Activated CD8-positive, alpha-beta memory T cell treated with anti-CD3 and anti-CD28 coated beads, Interleukin-2, amount 50 U/mL, for 4 hours (primary cell): ENCODE data around the gene SYT1.

Experiments used
- DNase-seq: peaks from one replicate; pipeline ENCODE4 v3.0.0-alpha.2; 2020

SYT1 gene

GRCh38 chr12:78898416-78898815 lies 33.8 kb downstream of the SYT1 start:
- DNase-seq = no peak

- DNase-seq = no peak
Observed at GRCh38 chr12:78914859-78915331, 50.3 kb downstream of the SYT1 start.

GRCh38 chr12:78916845-78917480 lies 52.4 kb downstream of the SYT1 start:
- DNase-seq = no peak

GRCh38 chr12:78917513-78917912 lies 52.9 kb downstream of the SYT1 start:
- no peak for DNase-seq

GRCh38 chr12:78918268-78918667 lies 53.7 kb downstream of the SYT1 start:
- DNase-seq = no peak

- DNase-seq = no peak
Observed at GRCh38 chr12:78928200-78929074, 63.9 kb downstream of the SYT1 start.

GRCh38 chr12:78929075-78929418 lies 64.5 kb downstream of the SYT1 start:
- no peak for DNase-seq

- no peak for DNase-seq
Observed at GRCh38 chr12:78931466-78931990, 67.0 kb downstream of the SYT1 start.

- DNase-seq = no peak
Observed at GRCh38 chr12:78933014-78933413, 68.4 kb downstream of the SYT1 start.

GRCh38 chr12:78938341-78939084 lies 73.9 kb downstream of the SYT1 start:
- DNase-seq = no peak

GRCh38 chr12:78949532-78949931 lies 85.0 kb downstream of the SYT1 start:
- DNase-seq = no peak

- DNase-seq = no peak
Observed at GRCh38 chr12:78951803-78952551, 87.4 kb downstream of the SYT1 start.

GRCh38 chr12:78952552-78952929 lies 88.0 kb downstream of the SYT1 start:
- no peak for DNase-seq

- DNase-seq = no peak
Observed at GRCh38 chr12:78958941-78959340, 94.4 kb downstream of the SYT1 start.

GRCh38 chr12:78959556-78959955 lies 95.0 kb downstream of the SYT1 start:
- no peak for DNase-seq

- DNase-seq = no peak
Observed at GRCh38 chr12:78961171-78961570, 96.6 kb downstream of the SYT1 start.

GRCh38 chr12:78963439-78964227 lies 99.1 kb downstream of the SYT1 start:
- no peak for DNase-seq

- DNase-seq = no peak
Observed at GRCh38 chr12:78964521-78964920, 99.9 kb downstream of the SYT1 start.

- DNase-seq = no peak
Observed at GRCh38 chr12:78966062-78966461, 101.5 kb downstream of the SYT1 start.

- DNase-seq = no peak
Observed at GRCh38 chr12:78966926-78967325, 102.4 kb downstream of the SYT1 start.

- DNase-seq = no peak
Observed at GRCh38 chr12:78968226-78968625, 103.7 kb downstream of the SYT1 start.

- no peak for DNase-seq
Observed at GRCh38 chr12:78970041-78970440, 105.5 kb downstream of the SYT1 start.
